Mucosa of descending colon (tissue), 3 donors: Measurements from ENCODE around the gene DISP1. TPM values are rescaled to one million over a fixed set of nuclear protein-coding genes. Genes with fewer than 3 reads are reported as not detected.

Experiments
- ATAC-seq: fragments of 200-7000 bp; cut with Tn5 transposase; one replicate; pipeline ENCODE4 v1.9.1; 2020; ENCODE audit warnings: mild to moderate bottlenecking, moderate library complexity
- DNase-seq, 3 donors: peaks; one replicate each; pipeline ENCODE4 v3.0.0-alpha.2; 2020
- H3K36me3 ChIP-seq: fragments of 200-600 bp; one replicate; pipeline ENCODE4 v1.8.0; 2021; ENCODE audit warnings: low read depth, mild to moderate bottlenecking
- H3K4me1 ChIP-seq: fragments of 200-600 bp; one replicate; pipeline ENCODE4 v1.8.0; 2021; ENCODE audit warnings: low read depth, mild to moderate bottlenecking
- H3K4me3 ChIP-seq: fragments of 200-600 bp; one replicate; pipeline ENCODE4 v1.8.0; 2021; ENCODE audit warnings: mild to moderate bottlenecking
- H3K9me3 ChIP-seq: fragments of 200-600 bp; one replicate; pipeline ENCODE4 v1.8.0; 2021; ENCODE audit warnings: mild to moderate bottlenecking
- intact Hi-C, 2 donors: fragments of 100-400 bp; cut with DNase I in 1 of 2; cut with micrococcal nuclease in 1 of 2; formaldehyde crosslinking; loops; one replicate each; pipeline versions ENCODE4 v1.11.0 to v1.11.1; 2022; cut with DNase I, micrococcal nuclease
- total RNA-seq, 3 donors: library from RNA; stranded (reverse); fragmentation: NEBNext Ultra II Directional in 2 of 3; extraction: Animal tissue kit (Norgen Biotek cat#: 25700) in 2 of 3; gene quantifications; one replicate each; pipeline versions ENCODE4 v1.2.1 to v1.2.4, GENCODE V29; 2021 to 2023
- TF ChIP-seq, protein P1 (sequence below): fragments of 200-600 bp; IDR thresholded peaks from one replicate; pipeline ENCODE4 v1.8.0; 2022; ENCODE audit warnings: antibody characterized with exemption, mild to moderate bottlenecking
- donor health status: DM: no; HTN: no; CAD: no; lungs with moderate emphysema.
- donor health status: DM: no; HTN: no; CAD: no.
- donor health status: DM: no; HTN: yes; CAD: no.

DISP1 gene
- total RNA-seq, 3 donors from 2014 or later: 4.7 to 15.8 (median 4.9) TPM

DNA sequence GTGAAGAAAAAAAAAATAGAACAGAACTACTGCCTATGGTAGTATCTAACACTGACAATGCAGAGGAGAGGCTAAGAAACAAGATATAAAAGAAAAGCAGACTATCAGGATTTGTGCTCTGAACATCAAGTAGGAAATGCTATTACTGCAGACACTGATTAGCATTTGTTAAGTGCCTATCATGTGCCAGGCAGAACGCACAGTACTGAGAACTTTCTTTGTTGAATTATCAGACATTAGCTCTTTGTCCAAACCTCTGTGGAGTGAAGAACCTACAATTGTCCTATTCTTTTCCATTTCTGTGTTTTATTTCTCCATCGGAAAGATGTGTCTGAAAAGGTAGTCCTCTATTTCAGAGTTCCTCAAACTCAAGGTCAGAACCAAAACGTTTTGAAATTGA, 30.5 kb upstream of the DISP1 start:
- Histone ChIP-seq H3K9me3 (no peaks in the 10 kb centered on the region), H3K4me1 (no peaks in the 10 kb centered on the region), H3K4me3 (no peak overlapping the region), H3K36me3 (no peaks in the 10 kb centered on the region)
- TF ChIP-seq, protein P1, sequence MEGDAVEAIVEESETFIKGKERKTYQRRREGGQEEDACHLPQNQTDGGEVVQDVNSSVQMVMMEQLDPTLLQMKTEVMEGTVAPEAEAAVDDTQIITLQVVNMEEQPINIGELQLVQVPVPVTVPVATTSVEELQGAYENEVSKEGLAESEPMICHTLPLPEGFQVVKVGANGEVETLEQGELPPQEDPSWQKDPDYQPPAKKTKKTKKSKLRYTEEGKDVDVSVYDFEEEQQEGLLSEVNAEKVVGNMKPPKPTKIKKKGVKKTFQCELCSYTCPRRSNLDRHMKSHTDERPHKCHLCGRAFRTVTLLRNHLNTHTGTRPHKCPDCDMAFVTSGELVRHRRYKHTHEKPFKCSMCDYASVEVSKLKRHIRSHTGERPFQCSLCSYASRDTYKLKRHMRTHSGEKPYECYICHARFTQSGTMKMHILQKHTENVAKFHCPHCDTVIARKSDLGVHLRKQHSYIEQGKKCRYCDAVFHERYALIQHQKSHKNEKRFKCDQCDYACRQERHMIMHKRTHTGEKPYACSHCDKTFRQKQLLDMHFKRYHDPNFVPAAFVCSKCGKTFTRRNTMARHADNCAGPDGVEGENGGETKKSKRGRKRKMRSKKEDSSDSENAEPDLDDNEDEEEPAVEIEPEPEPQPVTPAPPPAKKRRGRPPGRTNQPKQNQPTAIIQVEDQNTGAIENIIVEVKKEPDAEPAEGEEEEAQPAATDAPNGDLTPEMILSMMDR: no peak
- intact Hi-C loops: no loop called here
- no peak for DNase-seq
- no peak for ATAC-seq

DNA sequence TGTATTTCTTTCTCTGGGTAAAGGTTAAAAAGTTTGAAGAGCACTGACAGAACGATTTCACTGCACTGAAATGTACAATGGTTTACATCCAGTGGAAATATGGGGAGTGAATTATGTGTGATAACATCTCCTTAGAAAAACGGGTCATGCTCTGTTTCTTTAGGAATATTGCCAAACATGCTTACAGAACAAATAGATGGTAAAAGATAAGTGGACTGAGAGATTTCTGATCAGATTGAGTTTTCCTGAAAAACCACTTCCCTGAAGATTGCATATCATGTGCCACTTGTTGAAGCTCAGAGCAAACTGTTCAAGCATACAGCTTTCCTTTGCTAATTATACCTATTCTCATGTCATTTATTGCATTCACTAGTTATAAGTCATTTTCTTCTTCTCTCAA, 29.9 kb upstream of the DISP1 start:
- intact Hi-C loops: no loop called here
- no peaks in the 10 kb centered on the region for H3K9me3 ChIP-seq
- DNase-seq (no peak), ATAC-seq (no peak)
- no peaks in the 10 kb centered on the region for H3K4me1 ChIP-seq
- TF ChIP-seq, protein P1: no peak
- H3K4me3 ChIP-seq: no peak overlapping the region
- no peaks in the 10 kb centered on the region for H3K36me3 ChIP-seq

DNA sequence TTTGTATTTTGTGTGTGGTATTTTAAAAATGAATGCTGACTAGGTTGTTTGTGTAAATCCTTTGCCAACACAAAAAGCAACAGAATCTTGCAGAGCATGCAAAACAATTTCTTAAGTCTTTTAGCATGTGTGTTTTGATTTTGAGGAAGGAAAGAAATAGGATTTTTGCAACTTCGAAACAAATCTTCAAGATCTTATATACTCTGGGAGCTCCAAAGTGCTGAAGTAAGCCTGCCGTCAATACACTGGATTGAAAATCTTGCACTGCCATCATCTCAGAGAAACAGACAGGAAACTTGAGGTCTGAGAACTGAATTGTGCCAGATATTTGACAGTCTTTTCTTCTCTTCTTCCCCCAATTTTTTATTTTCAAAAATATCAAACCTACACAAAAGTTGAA, 29.3 kb upstream of the DISP1 start:
- Histone ChIP-seq H3K4me1 (no peaks in the 10 kb centered on the region), H3K36me3 (no peaks in the 10 kb centered on the region), H3K4me3 (no peak overlapping the region), H3K9me3 (no peaks in the 10 kb centered on the region)
- no peak for DNase-seq
- no peak for ATAC-seq
- TF ChIP-seq, protein P1: no peak
- intact Hi-C loops: no loop called here

DNA sequence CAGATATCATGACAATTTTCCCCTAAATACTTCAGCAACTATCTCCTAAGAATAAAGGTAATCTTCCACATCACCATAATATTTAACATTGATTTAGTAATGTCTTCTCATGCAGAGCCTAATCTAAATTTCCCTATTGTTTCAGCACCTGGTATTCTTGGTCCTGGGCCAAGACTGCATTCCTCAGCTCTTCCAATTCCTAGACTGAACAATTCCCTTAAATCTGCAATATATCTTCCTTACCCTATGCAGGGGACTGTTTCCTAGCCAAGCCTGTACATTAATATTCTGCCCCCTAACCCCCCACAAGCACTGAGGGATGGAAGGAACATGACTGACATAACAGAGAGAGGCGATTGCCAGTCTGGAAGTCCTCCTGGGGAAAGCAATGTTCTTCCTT, 28.7 kb upstream of the DISP1 start:
- DNase-seq: no peak
- no peaks in the 10 kb centered on the region for H3K4me1 ChIP-seq
- intact Hi-C loops: no loop called here
- H3K9me3 ChIP-seq: no peaks in the 10 kb centered on the region
- H3K36me3 ChIP-seq: no peaks in the 10 kb centered on the region
- TF ChIP-seq, protein P1: no peak
- ATAC-seq: no peak
- H3K4me3 ChIP-seq: no peak overlapping the region

DNA sequence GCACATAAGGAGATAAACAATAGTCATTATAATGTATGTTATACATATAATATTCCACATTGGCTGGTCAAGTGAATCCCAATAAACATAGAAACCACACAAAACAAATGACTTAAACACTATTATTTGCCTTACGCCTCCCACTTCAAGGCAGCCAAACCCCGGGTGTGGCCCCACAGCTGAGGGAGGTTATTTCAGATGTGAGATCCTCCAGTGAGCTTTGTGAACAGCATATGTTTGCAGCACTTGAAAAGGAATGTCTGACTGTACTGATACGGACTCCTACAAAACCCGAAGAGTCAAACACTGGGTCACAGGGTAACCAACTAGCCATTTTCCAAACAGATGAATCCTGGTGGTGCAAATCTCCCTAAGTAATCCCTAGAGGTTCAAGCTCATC, 27.1 kb upstream of the DISP1 start:
- TF ChIP-seq, protein P1: no peak
- ATAC-seq: no peak

More for the DNA sequence above, 27.1 kb upstream of the DISP1 start:
- Histone ChIP-seq H3K4me3 (no peak overlapping the region), H3K36me3 (no peaks in the 10 kb centered on the region), H3K9me3 (no peaks in the 10 kb centered on the region), H3K4me1 (no peaks in the 10 kb centered on the region)
- intact Hi-C loops: no loop called here
- no peak for DNase-seq
